Globus pallidus (tissue), 1 donor: Measurements from ENCODE around the gene CCDC9B.

Experiments used
- DNase-seq: peaks from one replicate; pipeline ENCODE4 v3.0.0-alpha.2; 2015; ENCODE audit warnings: low spot score

The CCDC9B gene

DNA sequence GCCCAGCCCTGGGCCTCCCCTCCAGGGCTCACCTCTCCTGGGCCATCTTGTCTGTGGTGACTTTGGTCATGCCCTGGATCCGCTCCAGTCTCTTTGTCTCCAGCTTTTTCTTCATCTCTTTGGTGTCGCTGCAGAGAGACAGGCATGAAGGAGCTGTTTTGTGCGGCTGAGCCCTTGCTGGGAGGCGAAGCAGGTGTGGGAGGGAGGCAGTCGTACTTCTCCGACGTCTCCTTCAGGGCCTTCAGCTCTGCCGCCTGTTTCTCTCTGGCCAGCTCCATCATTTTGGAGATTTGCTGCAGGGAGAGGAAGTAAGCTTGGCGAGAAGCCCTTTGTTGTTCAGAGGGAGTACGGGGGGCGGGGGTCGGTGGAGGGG, 50.2 kb downstream of the CCDC9B start:
- DNase-seq, result no peak

DNA sequence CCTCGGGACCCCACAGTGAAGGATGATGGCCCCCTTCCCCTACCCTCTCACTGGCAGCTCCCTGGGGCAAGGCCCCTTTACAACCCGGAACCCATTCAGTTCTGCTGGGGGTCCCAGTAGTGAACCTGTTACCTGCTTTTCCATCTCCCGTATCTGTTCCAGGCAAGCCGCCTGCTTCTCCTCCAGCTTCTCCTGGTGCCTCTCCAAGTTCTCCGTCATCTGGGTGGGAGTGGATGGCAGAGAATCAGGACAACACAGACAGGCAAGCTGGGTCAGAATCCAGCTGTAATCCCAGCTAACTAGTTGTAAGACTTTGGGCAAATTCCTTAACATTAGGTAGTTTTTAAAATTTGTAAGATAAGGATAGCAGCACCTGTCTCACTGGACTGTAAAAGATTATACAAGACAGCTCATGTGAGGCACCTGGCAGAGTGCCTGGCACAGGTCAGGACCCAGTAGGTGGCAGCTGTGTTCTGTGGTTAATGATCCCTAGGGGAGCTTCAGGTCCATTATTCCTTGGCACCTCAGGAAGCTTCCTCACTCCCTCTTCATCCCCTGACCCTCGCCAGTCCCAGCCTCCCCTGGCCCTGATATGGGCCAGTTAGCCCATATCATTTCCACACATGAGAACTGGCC, 51.5 kb downstream of the CCDC9B start:
- DNase-seq, result no peak

DNA sequence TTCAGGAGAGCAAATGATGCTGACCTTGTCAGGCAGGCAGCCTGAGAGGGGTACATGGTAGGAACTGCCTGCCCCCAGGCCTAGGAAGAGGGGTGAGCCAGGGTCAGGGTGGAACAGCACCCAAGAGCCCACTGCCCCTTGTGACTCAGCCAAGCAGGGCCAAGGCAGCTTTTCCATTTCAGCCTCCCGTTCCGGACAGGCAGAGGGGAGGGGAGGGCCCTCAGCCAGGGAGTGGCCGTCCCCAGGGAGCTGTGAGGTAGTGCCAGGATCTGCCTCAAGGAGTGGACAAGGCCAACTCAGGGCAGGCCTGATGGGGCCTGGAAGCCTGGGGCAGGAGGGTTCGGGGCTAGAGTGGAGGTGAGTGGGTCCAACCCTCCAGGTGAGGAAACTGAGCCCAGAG, 52.8 kb downstream of the CCDC9B start:
- DNase-seq, result no peak

DNA sequence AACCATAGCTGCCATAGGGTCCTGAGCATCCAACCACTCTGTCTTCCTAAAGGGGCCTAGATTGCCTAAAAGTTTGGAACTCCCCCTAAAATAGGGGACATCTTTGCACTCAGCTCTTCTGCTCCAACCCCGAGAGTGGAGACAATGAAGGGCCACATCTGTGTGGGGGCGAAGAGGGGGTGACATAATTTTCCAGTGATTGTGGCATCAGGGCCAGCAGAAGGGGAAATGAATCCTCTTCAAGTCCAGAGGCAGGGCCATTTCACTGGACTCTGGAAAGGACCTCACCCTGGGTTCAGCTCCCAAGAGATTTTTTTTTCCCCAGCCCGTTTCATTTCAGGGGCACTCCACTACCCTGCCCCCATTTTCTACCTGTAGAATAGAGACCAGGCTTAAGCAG, 53.2 kb downstream of the CCDC9B start:
- no peak for DNase-seq

DNA sequence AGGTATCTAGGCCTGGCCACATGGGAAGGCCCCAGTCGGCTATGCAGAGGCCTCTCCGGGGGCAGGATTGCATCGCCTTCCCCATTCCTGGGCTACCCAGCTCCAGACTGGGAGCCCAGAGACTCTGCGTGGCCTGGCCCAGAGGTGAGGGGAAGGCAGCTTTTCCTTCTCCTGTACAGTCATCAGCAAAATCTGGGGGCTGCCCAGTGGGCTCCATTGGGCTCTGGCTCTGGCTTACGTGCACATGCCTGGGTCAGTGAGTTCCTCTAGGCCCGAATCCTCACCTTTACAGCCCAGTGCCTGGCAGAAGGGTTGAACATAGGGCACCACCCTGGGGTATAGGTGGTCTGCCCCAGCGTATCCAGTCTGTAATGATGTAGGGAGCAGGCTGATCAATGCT, 53.9 kb downstream of the CCDC9B start:
- no peak for DNase-seq

DNA sequence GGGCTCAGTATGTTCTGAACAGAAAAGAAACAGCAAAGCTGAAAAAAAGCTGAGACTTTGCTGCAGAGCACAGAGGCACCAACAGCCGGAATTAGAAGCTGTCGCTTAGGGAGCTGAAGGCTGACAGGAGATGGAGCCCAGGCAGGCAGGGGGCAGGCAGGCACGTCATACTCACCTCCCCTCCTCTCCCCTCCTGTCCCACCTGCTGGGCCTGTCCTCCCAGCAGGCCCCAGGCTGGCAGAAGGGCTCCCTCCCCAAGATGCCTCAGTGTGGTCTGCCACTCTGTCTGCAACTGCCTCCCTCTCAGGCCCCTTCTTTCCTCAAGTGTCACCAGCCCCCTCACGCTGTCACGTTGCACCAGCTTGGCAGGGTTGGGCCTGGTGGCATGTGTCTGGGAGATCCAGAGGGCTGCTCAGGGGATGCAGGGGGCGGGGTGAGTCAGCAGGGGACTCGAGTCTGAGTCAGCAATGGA, 54.6 kb downstream of the CCDC9B start:
- no peak for DNase-seq

DNA sequence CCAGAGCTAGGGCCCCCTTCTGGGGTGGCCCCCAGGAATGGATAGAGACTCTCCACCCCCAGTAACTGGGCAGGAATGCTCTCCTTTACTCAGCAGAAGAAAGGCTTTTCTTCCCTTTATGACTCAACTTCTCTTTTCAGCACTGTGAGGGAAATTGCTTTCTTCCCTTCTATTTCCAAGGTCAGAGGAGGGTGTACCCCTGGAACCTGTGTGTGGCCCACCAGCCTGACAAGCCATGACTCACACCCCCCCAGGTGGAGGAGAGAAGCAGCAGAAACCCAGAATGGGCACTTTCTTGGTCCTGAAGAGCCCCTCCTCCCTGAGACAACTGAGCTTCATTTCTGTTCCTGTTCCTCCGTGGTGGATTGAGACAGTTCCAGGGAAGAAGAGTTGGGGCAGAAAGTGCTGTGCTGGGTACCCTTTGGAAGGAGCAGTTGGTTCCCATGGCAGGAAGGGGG, 55.2 kb downstream of the CCDC9B start:
- no peak for DNase-seq

DNA sequence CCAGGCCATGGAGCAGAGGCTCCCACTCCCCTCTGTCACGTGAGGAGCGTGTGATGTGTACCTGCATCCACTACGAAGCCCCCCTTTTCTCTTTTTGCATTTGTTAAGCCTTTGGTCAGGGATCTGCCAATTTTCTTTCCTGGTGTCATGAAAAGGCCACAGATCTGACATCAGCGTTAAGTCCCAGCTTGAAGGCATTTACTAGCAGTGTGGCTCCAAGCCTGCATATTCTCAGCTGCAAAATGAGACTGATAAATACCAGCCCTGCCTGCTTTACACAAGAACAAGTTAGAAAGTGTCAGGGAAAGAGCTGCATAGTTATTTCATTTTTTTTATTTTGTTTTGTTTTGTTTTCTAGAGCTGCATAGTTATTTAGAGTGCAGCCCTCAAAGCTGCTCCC, 55.6 kb downstream of the CCDC9B start:
- no peak for DNase-seq

DNA sequence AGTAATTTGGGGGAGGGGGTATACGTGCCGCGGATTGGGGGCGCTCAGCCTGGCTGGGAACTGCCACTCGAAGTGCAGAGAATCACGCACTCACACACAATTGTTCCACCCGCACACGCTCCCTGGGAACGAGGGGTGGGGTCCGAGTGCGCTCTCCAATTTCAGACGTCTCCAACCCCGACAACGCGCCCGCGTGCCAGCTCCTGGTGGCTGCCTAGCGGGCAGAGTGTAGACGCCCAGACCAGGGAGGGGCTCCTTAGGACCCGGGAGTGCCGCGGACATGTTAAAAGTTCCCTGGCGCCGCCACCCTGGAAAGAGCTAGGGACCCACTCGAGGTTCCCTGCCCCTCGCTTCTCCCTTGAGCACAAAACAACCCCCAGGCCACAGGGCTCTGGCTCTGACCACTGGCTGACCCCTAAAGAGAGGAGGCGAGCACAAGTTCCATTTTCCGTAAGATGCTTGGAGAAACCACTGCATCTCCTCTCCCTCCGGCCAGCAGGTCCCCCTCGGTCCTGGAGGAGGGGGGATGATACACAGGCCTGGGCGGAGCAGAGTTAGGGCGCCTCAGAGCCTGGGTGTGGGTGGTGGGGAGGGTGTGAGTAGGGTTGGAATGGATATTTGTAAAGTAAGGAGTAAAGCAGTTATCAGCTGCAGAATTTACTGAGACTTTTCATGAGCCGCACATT, 57.0 kb downstream of the CCDC9B start:
- no peak for DNase-seq

DNA sequence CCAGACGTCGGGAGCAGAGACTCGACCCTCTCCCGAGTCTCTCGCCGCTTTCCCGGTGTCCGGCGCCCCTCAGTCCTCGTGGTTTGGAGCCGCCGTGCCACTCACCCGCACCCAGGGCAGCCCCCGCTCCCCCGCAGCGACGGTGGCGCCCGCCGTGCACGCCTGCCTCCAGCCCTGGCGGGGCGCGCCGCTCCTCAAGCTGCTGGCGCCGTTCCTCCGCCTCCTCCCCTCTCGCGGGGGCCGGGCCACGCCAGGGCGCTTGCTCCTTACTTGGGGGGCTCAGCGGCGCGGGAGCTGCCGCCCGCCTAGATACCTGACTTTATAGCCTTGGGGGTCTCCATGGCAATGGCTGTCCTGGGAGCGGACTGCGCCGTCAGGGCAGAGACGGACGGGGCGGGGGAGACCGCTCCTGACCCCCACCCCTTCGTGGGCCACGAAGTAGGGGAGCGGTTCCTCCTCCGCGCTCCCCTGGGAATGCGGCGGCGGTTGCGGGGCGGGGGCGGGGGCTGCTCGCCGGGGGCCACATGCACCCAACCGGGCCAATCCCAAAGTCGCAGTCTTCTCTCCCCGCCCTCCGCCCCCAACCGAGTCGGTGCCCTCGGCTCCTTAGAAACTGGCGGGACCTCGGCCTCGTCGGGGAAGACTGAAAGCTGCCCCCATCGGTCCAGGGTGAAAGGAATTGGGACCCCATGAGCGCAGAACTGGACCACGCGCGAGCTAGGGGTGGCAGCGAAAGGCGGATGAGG, 57.7 kb downstream of the CCDC9B start, which contains the start of gene ANKRD63:
Gene ANKRD63 (minus strand): TSS at position 196 of the 746 bp plus-strand sequence. CDS start 478 bp downstream, outside the sequence.
- DNase-seq, result no peak

DNA sequence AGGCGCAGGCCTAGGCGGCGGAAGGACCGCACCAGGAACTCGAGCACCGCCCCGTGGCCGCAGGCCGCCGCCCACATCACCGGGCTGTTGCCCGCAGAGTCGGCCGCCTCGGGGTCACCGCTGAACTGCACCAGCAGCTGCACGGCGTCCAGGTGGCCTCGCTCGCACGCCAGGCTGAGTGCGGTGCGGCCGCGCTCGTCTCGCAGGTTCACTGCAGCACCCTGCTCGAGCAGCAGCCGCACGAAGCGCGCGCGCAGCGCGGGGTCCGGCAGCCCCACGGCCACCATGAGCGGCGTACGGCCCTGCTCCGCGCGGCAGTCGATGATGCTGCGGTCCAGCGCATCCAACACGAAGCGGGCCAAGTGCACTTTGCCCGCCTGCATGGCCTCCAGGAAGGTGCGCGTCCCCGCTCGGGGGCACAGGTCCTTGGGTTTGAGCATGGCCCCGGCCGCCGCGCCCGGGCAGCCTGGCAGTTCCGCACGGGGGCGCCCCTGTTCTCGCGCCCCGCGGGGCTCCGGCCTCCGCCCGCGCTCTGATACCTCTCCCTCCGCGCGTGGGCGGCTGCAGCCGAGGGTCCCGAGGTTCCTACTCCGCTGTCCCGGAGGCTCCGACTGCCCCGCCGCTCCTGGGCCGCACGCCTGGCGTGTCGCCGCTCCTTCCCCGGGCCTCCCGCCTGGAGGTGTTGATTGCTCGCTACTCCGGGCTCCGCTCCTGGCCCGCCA, 58.4 kb downstream of the CCDC9B start:
- no peak for DNase-seq

DNA sequence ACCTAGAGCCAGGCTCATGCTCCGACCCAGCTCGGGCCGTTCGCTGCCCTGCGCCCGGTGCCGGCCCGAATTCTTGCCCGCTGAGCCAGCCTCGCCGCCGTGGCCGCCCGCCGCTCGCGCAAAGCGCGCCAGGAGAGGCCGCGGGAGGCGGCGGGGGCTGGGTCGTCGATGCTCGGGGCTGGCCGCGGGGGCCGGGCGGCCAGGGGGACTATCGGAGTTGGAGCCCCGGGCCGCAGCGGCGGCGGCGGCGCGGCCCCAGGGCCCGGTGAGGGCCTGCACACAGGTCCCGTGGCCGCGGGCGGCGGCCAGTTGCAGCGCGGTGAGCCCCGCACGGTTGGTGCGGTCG, 59.0 kb downstream of the CCDC9B start:
- no peak for DNase-seq
